Skeletal muscle tissue (tissue), 4 donors: ENCODE measurements around the gene ZBTB16. TPM values are rescaled to one million over a fixed set of nuclear protein-coding genes. Genes with fewer than 3 reads are reported as not detected.
A peak's percentile ranks its signal among the peaks of the same experiment; 100 is the strongest.

ENCODE experiments used
- H3K27ac ChIP-seq: one replicate; pipeline ENCODE4 v1.7.0; 2013; ENCODE audit warnings: mild to moderate bottlenecking, low read depth, low read length, inconsistent platforms
- H3K27me3 ChIP-seq, 3 donors: one replicate each; pipeline ENCODE4 v1.7.0; 2013; ENCODE audit warnings: low read length in 3 of 3; ENCODE audit not compliant: control insufficient read depth in 3 of 3, insufficient read depth in 3 of 3
- H3K36me3 ChIP-seq, 3 donors: one replicate each; pipeline ENCODE4 v1.7.0; 2013; ENCODE audit warnings: low read length in 3 of 3; ENCODE audit not compliant: control insufficient read depth in 3 of 3, insufficient read depth in 3 of 3
- H3K4me1 ChIP-seq, 3 donors: one replicate each; pipeline ENCODE4 v1.7.0; 2013; ENCODE audit warnings: low read length in 3 of 3, mild to moderate bottlenecking in 3 of 3; ENCODE audit not compliant: control insufficient read depth in 3 of 3, insufficient read depth in 3 of 3
- H3K4me3 ChIP-seq, 3 donors: one replicate each; pipeline ENCODE4 v1.7.0; 2013; ENCODE audit warnings: low read length in 3 of 3
- H3K9ac ChIP-seq, 3 donors: one replicate each; pipeline ENCODE4 v1.7.0; 2013; ENCODE audit warnings: low read length in 3 of 3, mild to moderate bottlenecking in 3 of 3, moderate library complexity in 2 of 3, low read depth in 1 of 3
- H3K9me3 ChIP-seq, 3 donors: one replicate each; pipeline ENCODE4 v1.7.0; 2013; ENCODE audit warnings: low read length in 3 of 3; ENCODE audit not compliant: control insufficient read depth in 3 of 3
- total RNA-seq: library from RNA; depleted of rRNA; stranded (reverse); fragments of >200 nt; gene quantifications from one replicate; pipeline ENCODE4 v1.2.3, GENCODE V29; 2014
- donor health status: Osteomylitis.

The ZBTB16 gene
- total RNA-seq, 1 donor from 2014 or later: 6.8 TPM

GRCh38 chr11:114259551-114259983, 200.1 kb downstream of the ZBTB16 start:
- peaks cover 38 to 58% (median 58%) of the 10 kb centered on the region in 3 donors for H3K4me1 ChIP-seq

GRCh38 chr11:114260077-114260476, 200.6 kb downstream of the ZBTB16 start:
- Histone ChIP-seq H3K4me3 (no peak overlapping the region), H3K27ac (peak overlapping the region; percentile 90), H3K36me3 (no peaks in the 10 kb centered on the region), H3K9ac (peak overlapping the region in 1 of 3 donors; percentile 75), H3K9me3 (no peaks in the 10 kb centered on the region), H3K27me3 (no peaks in the 10 kb centered on the region), H3K4me1 (peaks cover 38 to 56% (median 55%) of the 10 kb centered on the region in 3 donors)

More at GRCh38 chr11:114259551-114259983, 200.1 kb downstream of the ZBTB16 start:
- Histone ChIP-seq H3K4me3 (no peak overlapping the region), H3K27me3 (no peaks in the 10 kb centered on the region), H3K27ac (peak overlapping the region; percentile 90), H3K9me3 (no peaks in the 10 kb centered on the region), H3K36me3 (no peaks in the 10 kb centered on the region), H3K9ac (peak overlapping the region in 2 of 3 donors; percentile 33 to 75)

GRCh38 chr11:114260483-114260882, 201.0 kb downstream of the ZBTB16 start:
- peaks cover 38 to 56% (median 53%) of the 10 kb centered on the region in 3 donors for H3K4me1 ChIP-seq

GRCh38 chr11:114261791-114262190, 202.3 kb downstream of the ZBTB16 start:
- Histone ChIP-seq H3K27me3 (no peaks in the 10 kb centered on the region), H3K36me3 (no peaks in the 10 kb centered on the region), H3K9me3 (no peaks in the 10 kb centered on the region), H3K4me3 (no peak overlapping the region), H3K4me1 (peaks cover 32 to 48% (median 42%) of the 10 kb centered on the region in 3 donors), H3K9ac (peak overlapping the region in 1 of 3 donors; percentile 8), H3K27ac (no peak overlapping the region)

More at GRCh38 chr11:114260483-114260882, 201.0 kb downstream of the ZBTB16 start:
- H3K4me3 ChIP-seq: peak overlapping the region in 2 of 3 donors; percentile 17 to 27
- peak overlapping the region in 2 of 3 donors; percentile 52 to 75 for H3K9ac ChIP-seq
- H3K27me3 ChIP-seq: no peaks in the 10 kb centered on the region
- peak overlapping the region; percentile 90 for H3K27ac ChIP-seq
- no peaks in the 10 kb centered on the region for H3K9me3 ChIP-seq
- no peaks in the 10 kb centered on the region for H3K36me3 ChIP-seq

GRCh38 chr11:114262681-114263512, 203.4 kb downstream of the ZBTB16 start:
- H3K27me3 ChIP-seq: no peaks in the 10 kb centered on the region
- H3K4me1 ChIP-seq: peaks cover 21 to 37% (median 31%) of the 10 kb centered on the region in 3 donors
- no peaks in the 10 kb centered on the region for H3K9me3 ChIP-seq
- no peak overlapping the region for H3K27ac ChIP-seq
- no peaks in the 10 kb centered on the region for H3K36me3 ChIP-seq
- no peak overlapping the region for H3K4me3 ChIP-seq
- no peak overlapping the region for H3K9ac ChIP-seq

- peaks cover 14 to 30% (median 24%) of the 10 kb centered on the region in 3 donors for H3K4me1 ChIP-seq
- H3K9ac ChIP-seq: no peak overlapping the region
- no peaks in the 10 kb centered on the region for H3K27me3 ChIP-seq
- no peaks in the 10 kb centered on the region for H3K9me3 ChIP-seq
- no peak overlapping the region for H3K27ac ChIP-seq
- no peak overlapping the region for H3K4me3 ChIP-seq
- no peaks in the 10 kb centered on the region for H3K36me3 ChIP-seq
Observed at GRCh38 chr11:114263513-114264170, 204.1 kb downstream of the ZBTB16 start.

- H3K9me3 ChIP-seq: no peaks in the 10 kb centered on the region
- H3K9ac ChIP-seq: no peak overlapping the region
- no peaks in the 10 kb centered on the region for H3K36me3 ChIP-seq
- H3K27ac ChIP-seq: no peak overlapping the region
- no peaks in the 10 kb centered on the region for H3K27me3 ChIP-seq
- no peak overlapping the region for H3K4me3 ChIP-seq
- H3K4me1 ChIP-seq: peaks cover 7 to 22% (median 16%) of the 10 kb centered on the region in 3 donors
Observed at GRCh38 chr11:114264381-114264780, 204.9 kb downstream of the ZBTB16 start.

- Histone ChIP-seq H3K9ac (no peak overlapping the region), H3K4me3 (no peak overlapping the region), H3K27me3 (no peaks in the 10 kb centered on the region), H3K4me1 (peaks cover 4 to 13% (median 7%) of the 10 kb centered on the region in 3 donors), H3K36me3 (no peaks in the 10 kb centered on the region), H3K9me3 (no peaks in the 10 kb centered on the region), H3K27ac (no peak overlapping the region)
Observed at GRCh38 chr11:114265122-114265878, 205.8 kb downstream of the ZBTB16 start.

GRCh38 chr11:114269498-114269897, 210.0 kb downstream of the ZBTB16 start:
- Histone ChIP-seq H3K27me3 (no peaks in the 10 kb centered on the region), H3K27ac (no peak overlapping the region), H3K36me3 (no peaks in the 10 kb centered on the region), H3K4me1 (peaks cover 0 to 1% (median 0%) of the 10 kb centered on the region in 3 donors), H3K9me3 (no peaks in the 10 kb centered on the region), H3K9ac (no peak overlapping the region), H3K4me3 (no peak overlapping the region)
